NCI-H128 (cell line): Measurements from ENCODE around the gene FAM53B.

Experiments used
- DNase-seq: peaks from one replicate; lab custom pipeline; 2025; ENCODE audit not compliant: unreplicated experiment; lab: John Stamatoyannopoulos, UW

Gene FAM53B

GRCh38 chr10:124697837-124698544 lies 46.2 kb downstream of the FAM53B start:
- no peak for DNase-seq

GRCh38 chr10:124697443-124697836 lies 46.7 kb downstream of the FAM53B start:
- DNase-seq: no peak

GRCh38 chr10:124696446-124697392 lies 47.5 kb downstream of the FAM53B start:
- no peak for DNase-seq

- DNase-seq: no peak
Observed at GRCh38 chr10:124695259-124695658, 48.9 kb downstream of the FAM53B start.

GRCh38 chr10:124694481-124695220 lies 49.5 kb downstream of the FAM53B start:
- DNase-seq: no peak

GRCh38 chr10:124693801-124694416 lies 50.3 kb downstream of the FAM53B start:
- DNase-seq: peak; percentile 28

GRCh38 chr10:124693396-124693795 lies 50.8 kb downstream of the FAM53B start:
- DNase-seq: peak; percentile 56

GRCh38 chr10:124692100-124692446 lies 52.1 kb downstream of the FAM53B start:
- no peak for DNase-seq

- DNase-seq: no peak
Observed at GRCh38 chr10:124691421-124692099, 52.6 kb downstream of the FAM53B start.

GRCh38 chr10:124691002-124691401 lies 53.2 kb downstream of the FAM53B start:
- no peak for DNase-seq

GRCh38 chr10:124689911-124690498 lies 54.2 kb downstream of the FAM53B start:
- DNase-seq: no peak

- no peak for DNase-seq
Observed at GRCh38 chr10:124688889-124689670, 55.1 kb downstream of the FAM53B start.

GRCh38 chr10:124688386-124688785 lies 55.8 kb downstream of the FAM53B start:
- DNase-seq: no peak

GRCh38 chr10:124686707-124687376 lies 57.3 kb downstream of the FAM53B start:
- no peak for DNase-seq

GRCh38 chr10:124685261-124685660 lies 58.9 kb downstream of the FAM53B start:
- DNase-seq: no peak

GRCh38 chr10:124683814-124684213 lies 60.4 kb downstream of the FAM53B start:
- DNase-seq: no peak

- no peak for DNase-seq
Observed at GRCh38 chr10:124681626-124682552, 62.3 kb downstream of the FAM53B start.

- no peak for DNase-seq
Observed at GRCh38 chr10:124681091-124681490, 63.1 kb downstream of the FAM53B start.
